ENCODE results near the gene FKBP8.
"Not testable (repeated sequence)": the region's sequence is repeated elsewhere in the genome, so short reads cannot be mapped to it uniquely, and the experiment has no call there.

The FKBP8 gene

DNA sequence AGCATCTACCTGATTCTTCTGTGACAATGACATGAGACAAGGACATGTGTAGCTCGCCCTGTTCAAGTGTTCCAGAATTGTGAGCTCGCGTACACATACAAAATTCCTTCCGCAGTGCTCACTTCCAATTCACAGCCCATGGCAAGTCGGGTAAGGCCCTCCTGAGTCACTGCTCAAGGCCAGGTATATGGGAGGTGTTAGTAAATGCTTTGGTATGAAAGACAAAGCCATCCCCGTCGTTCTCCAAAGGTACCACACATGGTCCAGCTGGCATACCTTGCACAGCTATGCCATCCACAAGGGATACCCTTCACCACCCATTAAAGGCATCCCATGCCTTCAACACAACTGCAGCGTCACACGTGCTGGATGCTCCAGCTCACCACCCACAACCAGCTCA is 17.1 kb downstream of the FKBP8 start:
- no peak for DNase-seq
- H3K27me3 ChIP-seq, result no peaks in the 10 kb centered on the region
- peaks cover 1% of the 10 kb centered on the region; the same call in 1 of the 2 replicates for H3K36me3 ChIP-seq
- TF ChIP-seq, protein P1, sequence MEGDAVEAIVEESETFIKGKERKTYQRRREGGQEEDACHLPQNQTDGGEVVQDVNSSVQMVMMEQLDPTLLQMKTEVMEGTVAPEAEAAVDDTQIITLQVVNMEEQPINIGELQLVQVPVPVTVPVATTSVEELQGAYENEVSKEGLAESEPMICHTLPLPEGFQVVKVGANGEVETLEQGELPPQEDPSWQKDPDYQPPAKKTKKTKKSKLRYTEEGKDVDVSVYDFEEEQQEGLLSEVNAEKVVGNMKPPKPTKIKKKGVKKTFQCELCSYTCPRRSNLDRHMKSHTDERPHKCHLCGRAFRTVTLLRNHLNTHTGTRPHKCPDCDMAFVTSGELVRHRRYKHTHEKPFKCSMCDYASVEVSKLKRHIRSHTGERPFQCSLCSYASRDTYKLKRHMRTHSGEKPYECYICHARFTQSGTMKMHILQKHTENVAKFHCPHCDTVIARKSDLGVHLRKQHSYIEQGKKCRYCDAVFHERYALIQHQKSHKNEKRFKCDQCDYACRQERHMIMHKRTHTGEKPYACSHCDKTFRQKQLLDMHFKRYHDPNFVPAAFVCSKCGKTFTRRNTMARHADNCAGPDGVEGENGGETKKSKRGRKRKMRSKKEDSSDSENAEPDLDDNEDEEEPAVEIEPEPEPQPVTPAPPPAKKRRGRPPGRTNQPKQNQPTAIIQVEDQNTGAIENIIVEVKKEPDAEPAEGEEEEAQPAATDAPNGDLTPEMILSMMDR (IDR thresholded peaks at IDR 0.05; ENCODE audit: low read depth, low read length), result no peak
- no peaks in the 10 kb centered on the region for H3K4me1 ChIP-seq
- H3K9me3 ChIP-seq, result no peaks in the 10 kb centered on the region
- no peak overlapping the region for H3K4me3 ChIP-seq (ENCODE audit: low read depth, low read length)

DNA sequence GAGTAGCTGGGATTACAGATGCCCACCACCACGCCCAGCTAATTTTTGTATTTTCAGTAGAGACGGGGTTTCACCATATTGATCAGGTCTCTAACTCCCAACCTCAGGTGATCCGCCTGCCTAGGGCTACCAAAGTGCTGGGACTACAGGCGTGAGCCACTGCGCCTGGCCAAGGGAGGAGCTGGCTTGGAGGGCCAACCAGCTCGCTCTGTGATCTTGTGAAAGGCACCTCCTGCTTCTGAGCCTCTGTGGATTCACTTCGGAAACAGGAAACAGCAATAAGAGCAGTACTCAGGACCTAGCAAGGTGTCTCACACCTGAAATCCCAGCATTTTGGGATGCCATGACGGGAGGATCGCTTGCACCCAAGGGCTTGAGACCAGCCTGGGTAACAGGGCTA is 19.5 kb downstream of the FKBP8 start:
- no peak for DNase-seq

DNA sequence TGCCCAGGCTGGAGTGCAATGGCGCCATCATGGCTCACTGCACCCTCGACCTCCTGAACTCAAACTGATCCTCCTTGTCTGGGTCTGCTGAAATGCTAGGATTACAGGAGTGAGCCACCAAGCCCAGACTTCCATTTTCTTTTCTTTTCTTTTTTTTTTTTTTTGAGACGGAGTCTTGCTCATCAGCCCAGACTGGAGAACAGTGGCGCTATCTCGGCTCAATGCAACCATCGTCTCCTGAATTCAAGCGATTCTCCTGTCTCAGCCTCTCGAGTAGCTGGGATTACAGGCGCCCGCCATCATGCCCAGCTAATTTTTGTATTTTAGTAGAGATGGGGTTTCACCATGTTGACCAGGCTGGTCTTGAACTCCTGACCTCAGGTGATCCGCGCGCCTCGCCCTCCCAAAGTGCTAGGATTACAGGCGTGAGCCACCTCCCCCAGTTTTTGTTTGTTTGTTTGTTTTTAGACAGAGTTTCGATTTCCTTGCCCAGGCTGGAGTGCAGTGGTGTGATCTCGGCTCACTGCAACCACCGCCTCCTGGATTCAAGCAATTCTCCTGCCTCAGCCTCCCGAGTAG is 20.4 kb downstream of the FKBP8 start:
- H3K4me1 ChIP-seq, DNase-seq, H3K36me3 ChIP-seq, H3K27me3 ChIP-seq, H3K9me3 ChIP-seq: not testable (repeated sequence)
- peak overlapping the region; percentile 34 for H3K4me3 ChIP-seq (ENCODE audit: low read depth, low read length)

More for the DNA sequence above, 19.5 kb downstream of the FKBP8 start:
- Histone ChIP-seq H3K36me3 (no peaks in the 10 kb centered on the region), H3K27me3 (no peaks in the 10 kb centered on the region), H3K9me3 (no peaks in the 10 kb centered on the region), H3K4me3 (ENCODE audit: low read depth, low read length) (no peak overlapping the region), H3K4me1 (no peaks in the 10 kb centered on the region)
- TF ChIP-seq, protein P1 (IDR thresholded peaks at IDR 0.05; ENCODE audit: low read depth, low read length), result no peak

GRCh38 chr19:18522124-18522861 is 21.1 kb downstream of the FKBP8 start:
- DNase-seq, result peak; percentile 100
- no peaks in the 10 kb centered on the region for H3K4me1 ChIP-seq
- peak overlapping the region; percentile 86 for H3K4me3 ChIP-seq (ENCODE audit: low read depth, low read length)
- TF ChIP-seq, protein P1 (IDR thresholded peaks at IDR 0.05; ENCODE audit: low read depth, low read length), result no peak
- no peaks in the 10 kb centered on the region for H3K27me3 ChIP-seq
- no peaks in the 10 kb centered on the region for H3K9me3 ChIP-seq
- no peaks in the 10 kb centered on the region for H3K36me3 ChIP-seq

DNA sequence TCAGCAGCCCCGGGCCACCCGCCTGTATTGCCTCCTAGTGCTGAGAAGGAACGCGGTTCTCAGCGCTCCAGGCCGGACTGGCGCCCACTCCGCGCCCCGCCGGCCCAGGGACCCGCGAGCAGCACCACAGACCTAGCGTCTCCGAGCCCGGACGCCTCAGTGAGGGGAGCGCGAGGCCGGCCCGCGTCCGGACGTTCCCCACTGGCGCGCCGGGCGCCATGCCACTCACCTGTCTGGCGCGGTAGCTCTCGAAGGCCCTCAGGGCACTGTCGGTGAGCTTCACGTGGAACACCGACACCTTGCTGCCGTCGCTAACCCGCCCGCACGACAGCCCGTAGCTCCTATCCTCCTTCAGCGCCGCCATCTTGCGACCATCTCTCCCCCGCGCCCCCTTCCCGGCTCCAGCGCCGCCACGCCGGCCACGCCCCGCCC is 21.7 kb downstream of the FKBP8 start, which contains the start of gene ELL:
TSS of gene ELL (minus strand) at position 379 of the 432 bp plus-strand sequence. CDS start at position 364, 15 bp downstream.
- no peaks in the 10 kb centered on the region for H3K4me1 ChIP-seq
- DNase-seq, result peak; percentile 29
- H3K36me3 ChIP-seq, result no peaks in the 10 kb centered on the region

DNA sequence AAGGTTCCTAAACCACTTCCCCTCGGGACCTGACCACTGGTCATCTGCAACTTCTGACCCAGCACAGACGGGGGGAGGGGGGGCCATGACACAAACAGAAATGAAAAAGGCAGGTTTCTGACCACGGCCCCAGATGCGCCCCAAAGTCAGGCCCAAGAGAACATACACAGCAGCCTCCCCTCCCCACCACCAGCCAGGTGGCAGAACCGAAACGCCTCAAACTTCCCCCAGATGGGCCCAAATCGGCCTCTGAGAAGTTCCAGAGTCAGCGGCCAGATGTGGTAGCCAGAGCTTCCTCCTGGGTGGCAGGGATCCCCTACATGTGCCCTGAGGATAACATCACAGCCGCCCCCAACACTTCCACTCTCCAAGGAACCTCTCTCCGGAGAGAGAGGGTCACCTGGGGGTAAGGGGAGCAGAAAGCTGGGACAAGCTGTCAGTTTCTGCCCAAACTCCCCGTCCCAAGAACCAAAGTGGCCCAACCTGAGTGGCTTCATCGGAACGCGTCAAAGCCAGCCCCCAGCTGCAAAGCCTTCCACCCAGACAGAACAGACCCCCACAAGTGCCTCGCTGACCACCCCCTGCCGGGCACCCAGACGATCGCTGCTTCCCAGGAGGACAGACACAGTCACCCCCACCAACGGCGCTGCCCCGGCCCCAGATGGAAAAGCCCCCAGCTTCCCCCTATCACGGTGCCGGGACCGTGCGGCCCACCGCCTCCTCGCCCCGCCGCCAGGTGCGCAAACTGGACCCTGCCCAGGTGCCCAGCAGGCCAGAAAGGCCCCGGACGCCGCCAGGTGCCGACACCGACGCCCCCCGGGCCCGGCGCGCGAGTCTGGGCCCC is 22.3 kb downstream of the FKBP8 start:
- Histone ChIP-seq H3K27me3 (no peaks in the 10 kb centered on the region), H3K4me1 (no peaks in the 10 kb centered on the region)
- DNase-seq, result peak; percentile 41

More for the DNA sequence above, 21.7 kb downstream of the FKBP8 start, which contains the start of gene ELL:
- Histone ChIP-seq H3K4me3 (ENCODE audit: low read depth, low read length) (peak within 1 kb of the TSS; percentile 86), H3K9me3 (no peaks in the 10 kb centered on the region), H3K27me3 (no peaks in the 10 kb centered on the region)
- TF ChIP-seq, protein P1 (IDR thresholded peaks at IDR 0.05; ENCODE audit: low read depth, low read length), result no peak

More for the DNA sequence above, 22.3 kb downstream of the FKBP8 start:
- Histone ChIP-seq H3K4me3 (ENCODE audit: low read depth, low read length) (peak overlapping the region; percentile 86), H3K36me3 (no peaks in the 10 kb centered on the region), H3K9me3 (no peaks in the 10 kb centered on the region)
- TF ChIP-seq, protein P1 (IDR thresholded peaks at IDR 0.05; ENCODE audit: low read depth, low read length), result no peak

Data from BE2C (cell line).